H1 (cell line): Measurements from ENCODE around the gene ASAP2. TPM values are rescaled to one million over a fixed set of nuclear protein-coding genes. Genes with fewer than 3 reads are reported as not detected.

Source experiments
- CTCF ChIA-PET: fragments of 300-600 bp; sonication (Branson Sonifier 250); formaldehyde crosslinking; loops from one replicate; lab custom pipeline; 2021; ENCODE audit not compliant: partially characterized antibody; lab: Charles Lee
- POLR2A ChIA-PET: fragments of 300-600 bp; sonication (Branson Sonifier 250); formaldehyde crosslinking; loops from one replicate; lab custom pipeline; 2021; ENCODE audit warnings: inconsistent platforms; ENCODE audit not compliant: partially characterized antibody; lab: Charles Lee
- DNase-seq, 2 experiments: peaks; one replicate each; pipeline versions ENCODE4 v3.0.0 to v3.0.0-alpha.2; 2010 to 2022; ENCODE audit warnings: low spot score in 2 of 2, low read depth in 1 of 2, mixed read lengths in 1 of 2
- FAIRE-seq: peaks from 2 replicates; lab custom pipeline; 2011; peaks lifted over from hg19 to GRCh38; lab: Jason Lieb, UNC
- H2AFZ ChIP-seq: 2 replicates; pipeline ENCODE4 v1.8.1; 2012; ENCODE audit warnings: low read length, inconsistent platforms
- H2AK5ac ChIP-seq: 2 replicates; pipeline ENCODE4 v1.6.1; 2013; ENCODE audit warnings: low read depth, low read length
- H2BK120ac ChIP-seq: replicated peaks from 2 replicates; pipeline ENCODE3; 2013; ENCODE audit warnings: low read depth, low read length, inconsistent platforms
- H2BK12ac ChIP-seq: 2 replicates; pipeline ENCODE4 v1.6.1; 2013; ENCODE audit warnings: low read depth, low read length
- H2BK15ac ChIP-seq: 2 replicates; pipeline ENCODE4 v1.6.1; 2013; ENCODE audit warnings: low read length
- H2BK20ac ChIP-seq: 2 replicates; pipeline ENCODE4 v1.6.1; 2013; ENCODE audit warnings: low read length
- H2BK5ac ChIP-seq: 2 replicates; pipeline ENCODE4 v1.6.1; 2013; ENCODE audit warnings: low read depth, low read length
- H3K14ac ChIP-seq: 2 replicates; pipeline ENCODE4 v1.6.1; 2013; ENCODE audit warnings: inconsistent platforms; ENCODE audit not compliant: insufficient read length
- H3K18ac ChIP-seq: 2 replicates; pipeline ENCODE4 v1.6.1; 2013; ENCODE audit warnings: low read length; ENCODE audit errors: extremely low read depth
- H3K23ac ChIP-seq: 2 replicates; pipeline ENCODE4 v1.6.1; 2013; ENCODE audit warnings: inconsistent platforms; ENCODE audit not compliant: insufficient read length
- H3K23me2 ChIP-seq: 2 replicates; pipeline ENCODE4 v1.6.1; 2013; ENCODE audit warnings: low read depth, low read length
- H3K27ac ChIP-seq: 2 replicates; pipeline ENCODE4 v1.6.1; 2011; ENCODE audit warnings: low read depth, low read length, inconsistent platforms
- H3K27me3 ChIP-seq, 4 experiments: replicated peaks in 1 of 4; 1 replicate in 1 of 4; 2 replicates in 3 of 4; pipeline versions ENCODE4 v1.6.1 to v1.8.1; 2011 to 2013; ENCODE audit warnings: low read length in 3 of 4, mild to moderate bottlenecking in 3 of 4, inconsistent platforms in 2 of 4, mixed read lengths in 2 of 4, moderate library complexity in 1 of 4; ENCODE audit not compliant: control insufficient read depth in 3 of 4, insufficient read depth in 3 of 4; ENCODE audit errors: extremely low read depth in 1 of 4
- H3K36me3 ChIP-seq, 4 experiments: 2 replicates each; pipeline versions ENCODE4 v1.6.1 to v1.8.1; 2011 to 2013; ENCODE audit warnings: mild to moderate bottlenecking in 4 of 4, low read length in 3 of 4, moderate library complexity in 2 of 4, control low read depth in 1 of 4, inconsistent platforms in 1 of 4; ENCODE audit not compliant: insufficient read depth in 4 of 4, control insufficient read depth in 2 of 4
- H3K4ac ChIP-seq: replicated peaks from 2 replicates; pipeline ENCODE3; 2013; ENCODE audit warnings: low read length, low read depth, mixed read lengths, inconsistent platforms; ENCODE audit not compliant: insufficient read length
- H3K4me1 ChIP-seq, 4 experiments: replicated peaks in 1 of 4; 1 replicate in 1 of 4; 2 replicates in 3 of 4; pipeline versions ENCODE4 v1.6.1 to v1.8.1; 2011 to 2013; ENCODE audit warnings: low read length in 3 of 4, inconsistent platforms in 2 of 4, mixed read lengths in 1 of 4; ENCODE audit not compliant: insufficient read depth in 4 of 4, control insufficient read depth in 3 of 4
- H3K4me2 ChIP-seq, 2 experiments: 2 replicates each; pipeline versions ENCODE4 v1.6.1 to v1.8.1; 2011 to 2013; ENCODE audit warnings: low read depth in 2 of 2, low read length in 2 of 2, control low read depth in 1 of 2, inconsistent platforms in 1 of 2, mild to moderate bottlenecking in 1 of 2; ENCODE audit not compliant: insufficient read depth in 1 of 2
- H3K4me3 ChIP-seq, 4 experiments: fragments of 200-600, 300-600 bp in 1 of 4; sonication (generic), shearing (Covaris generic), sonication (Bioruptor Twin) in 1 of 4; 2 replicates each; pipeline versions ENCODE4 v1.5.1 to v1.8.1; 2011 to 2016; ENCODE audit warnings: low read length in 4 of 4, low read depth in 3 of 4, control low read depth in 2 of 4, inconsistent platforms in 2 of 4, mild to moderate bottlenecking in 2 of 4, mixed read lengths in 1 of 4, moderate library complexity in 1 of 4; ENCODE audit not compliant: insufficient read depth in 2 of 4; ENCODE audit errors: extremely low read depth in 1 of 4
- H3K56ac ChIP-seq: replicated peaks from 2 replicates; pipeline ENCODE3; 2013; ENCODE audit warnings: low read depth, mild to moderate bottlenecking, mixed read lengths, low read length, inconsistent platforms; ENCODE audit not compliant: insufficient read length
- H3K79me1 ChIP-seq: 2 replicates; pipeline ENCODE4 v1.6.1; 2013; ENCODE audit warnings: low read depth, low read length, control low read depth
- H3K79me2 ChIP-seq, 2 experiments: 2 replicates each; pipeline versions ENCODE4 v1.6.1 to v1.8.1; 2012 to 2013; ENCODE audit warnings: low read length in 2 of 2, mild to moderate bottlenecking in 2 of 2, inconsistent platforms in 1 of 2; ENCODE audit not compliant: insufficient read depth in 2 of 2, control insufficient read depth in 1 of 2
- H3K9ac ChIP-seq, 4 experiments: replicated peaks in 1 of 4; 1 replicate in 1 of 4; 2 replicates in 3 of 4; pipeline versions ENCODE4 v1.6.1 to v1.8.1; 2011 to 2013; ENCODE audit warnings: low read depth in 3 of 4, low read length in 3 of 4, control low read depth in 2 of 4, mild to moderate bottlenecking in 2 of 4, moderate library complexity in 2 of 4, inconsistent platforms in 1 of 4; ENCODE audit errors: extremely low read depth in 1 of 4
- H3K9me3 ChIP-seq, 2 experiments: 2 replicates each; pipeline versions ENCODE4 v1.6.1 to v1.8.1; 2012 to 2013; ENCODE audit warnings: mild to moderate bottlenecking in 2 of 2, moderate library complexity in 2 of 2, control low read depth in 1 of 2, inconsistent platforms in 1 of 2, low read depth in 1 of 2, low read length in 1 of 2, mixed read lengths in 1 of 2; ENCODE audit not compliant: insufficient read depth in 2 of 2
- H4K20me1 ChIP-seq, 2 experiments: replicated peaks in 1 of 2; 2 replicates each; pipeline versions ENCODE3 to v1.8.1; 2011 to 2013; ENCODE audit warnings: inconsistent platforms in 2 of 2, low read length in 2 of 2, mild to moderate bottlenecking in 1 of 2; ENCODE audit not compliant: insufficient read depth in 2 of 2, control insufficient read depth in 1 of 2
- H4K5ac ChIP-seq: 2 replicates; pipeline ENCODE4 v1.6.1; 2013; ENCODE audit warnings: low read length, low read depth, mixed read lengths, inconsistent platforms; ENCODE audit not compliant: insufficient read length
- H4K8ac ChIP-seq: 2 replicates; pipeline ENCODE4 v1.8.0; 2013; ENCODE audit warnings: mild to moderate bottlenecking, moderate library complexity, low read length, inconsistent platforms; ENCODE audit not compliant: insufficient read depth; ENCODE audit errors: extremely low read depth
- H4K91ac ChIP-seq: replicated peaks from 2 replicates; pipeline ENCODE3; 2013; ENCODE audit warnings: low read length, mixed read lengths, inconsistent platforms; ENCODE audit not compliant: insufficient read length
- CBX8 ChIP-seq: fragments of 300-800, 300-1000 bp; sonication (generic); IDR thresholded peaks from 2 replicates; pipeline ENCODE4 v1.7.1; 2016; ENCODE audit warnings: low read depth, low read length, borderline replicate concordance
- CTBP2 ChIP-seq: IDR thresholded peaks from 2 replicates; pipeline ENCODE4 v1.7.0; 2011; ENCODE audit warnings: borderline replicate concordance, mild to moderate bottlenecking, moderate library complexity, mixed read lengths, low read length; ENCODE audit not compliant: insufficient read depth, insufficient read length
- KDM5A ChIP-seq: fragments of 200-600 bp; IDR thresholded peaks from 2 replicates; pipeline ENCODE4 v1.7.1; 2012; ENCODE audit warnings: mild to moderate bottlenecking, low read length, inconsistent platforms, mixed read lengths
- RNF2 ChIP-seq: fragments of 200-900, 300-1000 bp; sonication (generic); IDR thresholded peaks from 2 replicates; pipeline ENCODE4 v1.7.1; 2016; ENCODE audit warnings: borderline replicate concordance, low read depth, mild to moderate bottlenecking, antibody characterized with exemption, low read length; ENCODE audit not compliant: poor library complexity, severe bottlenecking; ENCODE audit errors: missing control alignments
- SP1 ChIP-seq: IDR thresholded peaks from 2 replicates; pipeline ENCODE4 v1.6.1; 2011; ENCODE audit warnings: low read depth, low read length
- SP2 ChIP-seq: IDR thresholded peaks from 2 replicates; pipeline ENCODE4 v1.6.1; 2012; ENCODE audit warnings: mild to moderate bottlenecking, low read length, inconsistent platforms
- SP4 ChIP-seq: IDR thresholded peaks from 2 replicates; pipeline ENCODE4 v1.6.1; 2012; ENCODE audit warnings: low read length, inconsistent platforms
- YY1 ChIP-seq: IDR thresholded peaks from 2 replicates; pipeline ENCODE4 v1.6.1; 2011; ENCODE audit warnings: low read depth, mild to moderate bottlenecking, low read length
- WGBS, 2 experiments: shearing (Covaris generic) in 1 of 2; methylation state at CpG; one replicate each; pipeline versions ENCODE4 v1.1.6 to v1.1.7; 2013 to 2015; ENCODE audit warnings: low lambda C conversion rate in 2 of 2, mixed read lengths in 2 of 2, inconsistent platforms in 1 of 2, low coverage in 1 of 2, missing lambda C conversion rate in 1 of 2; ENCODE audit not compliant: insufficient replicate concordance in 2 of 2, insufficient coverage in 1 of 2, insufficient read length in 1 of 2; ENCODE audit errors: extremely low coverage in 1 of 2, missing lambda C conversion rate in 1 of 2; 5-methylcytosine and 5-hydroxymethylcytosine counted together
- polyA plus RNA-seq, 7 experiments: library from polyadenylated mRNA; depleted of rRNA in 3 of 7; stranded (reverse) in 5 of 7; unstranded in 2 of 7; fragments of >200 nt in 5 of 7; fragments of 200-250 nt in 2 of 7; gene quantifications; 1 replicate in 5 of 7; 2 replicates in 1 of 7; 4 replicates in 1 of 7; pipeline versions ENCODE4 v1.2.1 to v1.2.3, GENCODE V29; 2011 to 2013; ENCODE audit warnings: missing spikeins in 2 of 7, mixed read lengths in 2 of 7
- total RNA-seq: library from RNA; stranded (reverse); fragmentation: NEBNext Ultra II Directional; extraction: Animal tissue kit (Norgen Biotek cat#: 25700); gene quantifications from 2 replicates; pipeline ENCODE4 v1.2.1, GENCODE V29; 2021
- TF ChIP-seq, protein P1 (sequence below): IDR thresholded peaks from 2 replicates; pipeline ENCODE4 v1.6.1; 2012; ENCODE audit warnings: inconsistent platforms
- TF ChIP-seq, protein P2 (sequence below): IDR thresholded peaks from 2 replicates; pipeline ENCODE4 v1.6.1; 2011; ENCODE audit warnings: low read depth, mild to moderate bottlenecking, low read length; ENCODE audit not compliant: insufficient read depth

ASAP2 gene
- total and polyA plus RNA-seq, 2 of the 8 experiments (the other 6 are each of a cell fraction or from before 2014, with no cell fraction given), result 10.2 to 18.7 TPM

DNA sequence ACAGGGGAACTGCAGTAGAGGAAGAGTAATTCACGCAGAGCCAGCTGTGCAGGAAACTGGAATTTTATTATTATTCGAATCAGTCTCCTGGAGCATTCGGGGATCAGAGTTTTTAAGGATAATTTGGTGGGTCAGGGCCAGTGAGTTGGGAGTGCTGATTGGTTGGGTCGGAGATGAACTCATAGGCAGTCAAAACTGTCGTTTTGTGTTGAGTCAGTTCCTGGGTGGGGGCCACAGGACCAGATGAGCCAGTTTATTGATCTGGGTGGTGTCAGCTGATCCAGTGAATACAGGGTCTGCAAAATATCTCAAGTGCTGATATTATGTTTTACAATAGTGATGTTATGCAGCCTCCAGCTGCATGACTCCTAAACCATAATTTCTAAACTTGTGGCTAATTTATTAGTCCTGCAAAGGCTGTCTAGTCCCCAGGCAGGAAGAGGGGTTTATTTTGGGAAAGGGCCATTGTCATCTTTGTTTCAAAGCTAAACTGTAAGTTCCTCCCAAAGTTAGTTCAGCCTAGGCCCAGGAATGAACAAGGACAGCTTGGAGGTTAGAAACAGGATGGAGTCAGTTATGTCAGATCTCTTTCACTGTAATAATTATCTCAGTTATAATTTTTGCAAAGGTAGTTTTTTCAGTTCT is 67.0 kb downstream of the ASAP2 start:
- Histone ChIP-seq H3K79me1 (peaks cover 3% of the 10 kb centered on the region; the same call in 1 of the 2 replicates), H4K91ac (no peak overlapping the region), H3K14ac (no peak overlapping the region), H2BK20ac (no peak overlapping the region), H3K79me2 (peaks cover 0 to 46% of the 10 kb centered on the region in 2 experiments; a peak in 2 of 4 replicates), H2BK120ac (no peak overlapping the region), H3K23ac (no peak overlapping the region), H3K56ac (no peak overlapping the region), H3K27ac (no peak overlapping the region), H2AK5ac (no peak overlapping the region), H3K4ac (no peak overlapping the region), H3K36me3 (no peaks in the 10 kb centered on the region), H3K4me1 (peaks cover 0 to 15% (median 6%) of the 10 kb centered on the region in 4 experiments; a peak in 4 of 7 replicates), H3K9ac (no peak overlapping the region; a peak in 1 of 7 replicates), H4K20me1 (peaks cover under 1 to 3% of the 10 kb centered on the region in 2 experiments), H2BK15ac (no peak overlapping the region), H3K27me3 (no peaks in the 10 kb centered on the region), H3K9me3 (no peaks in the 10 kb centered on the region), H2BK5ac (no peak overlapping the region), H4K8ac (no peak overlapping the region), H3K23me2 (no peaks in the 10 kb centered on the region), H2AFZ (no peak overlapping the region), H4K5ac (no peak overlapping the region), H3K18ac (no peak overlapping the region), H3K4me3 (no peak overlapping the region), H2BK12ac (no peak overlapping the region), H3K4me2 (no peak overlapping the region)
- ChIA-PET POLR2A (no interaction called here), CTCF (interaction anchor here (0.9 to 2.2 kb wide), 3 partner anchors 12 to 155 kb away, joined by 3 to 10 read pairs (median 3); no protein-coding TSS in a partner anchor)
- FAIRE-seq (no peak), DNase-seq (no peak)
- WGBS, 2 experiments, result 70% methylated on average over 5 of the region's 5 CpGs; no CpG with 5 or more reads in 1 of the 2 experiments
- TF ChIP-seq RNF2 (no peak), SP2 (no peak), SP1 (no peak), CBX8 (no peak), KDM5A (no peak), YY1 (no peak), CTBP2 (no peak), SP4 (no peak)
- TF ChIP-seq, protein P1, sequence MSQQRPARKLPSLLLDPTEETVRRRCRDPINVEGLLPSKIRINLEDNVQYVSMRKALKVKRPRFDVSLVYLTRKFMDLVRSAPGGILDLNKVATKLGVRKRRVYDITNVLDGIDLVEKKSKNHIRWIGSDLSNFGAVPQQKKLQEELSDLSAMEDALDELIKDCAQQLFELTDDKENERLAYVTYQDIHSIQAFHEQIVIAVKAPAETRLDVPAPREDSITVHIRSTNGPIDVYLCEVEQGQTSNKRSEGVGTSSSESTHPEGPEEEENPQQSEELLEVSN, result no peak
- TF ChIP-seq, protein P2, sequence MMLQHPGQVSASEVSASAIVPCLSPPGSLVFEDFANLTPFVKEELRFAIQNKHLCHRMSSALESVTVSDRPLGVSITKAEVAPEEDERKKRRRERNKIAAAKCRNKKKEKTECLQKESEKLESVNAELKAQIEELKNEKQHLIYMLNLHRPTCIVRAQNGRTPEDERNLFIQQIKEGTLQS, result no peak
